GM12878 (cell line): ENCODE data around the gene MAGI2. TPM values are rescaled to one million over a fixed set of nuclear protein-coding genes. Genes with fewer than 3 reads are reported as not detected.

ENCODE experiments used
- BRCA1 ChIP-seq: IDR thresholded peaks from 2 replicates; pipeline ENCODE4 v1.6.1; 2011; ENCODE audit warnings: low read depth, low read length, improper control_type of control experiment
- FOXM1 ChIP-seq: IDR thresholded peaks from 2 replicates; pipeline ENCODE4 v1.6.1; 2012; ENCODE audit warnings: low read depth, mild to moderate bottlenecking, inconsistent platforms, low read length, moderate library complexity
- HCFC1 ChIP-seq: fragments of 150-350 bp; IDR thresholded peaks from 2 replicates; pipeline ENCODE4 v1.6.1; 2014; ENCODE audit warnings: low read length
- HSF1 ChIP-seq: fragments of 150-350 bp; IDR thresholded peaks from 2 replicates; pipeline ENCODE4 v1.6.1; 2014; ENCODE audit warnings: mild to moderate bottlenecking, low read depth, low read length
- IRF5 ChIP-seq: fragments of 450-650 bp; IDR thresholded peaks from 2 replicates; pipeline ENCODE4 v1.6.1; 2017; ENCODE audit warnings: borderline replicate concordance
- KDM1A ChIP-seq: fragments of 200-600 bp; sonication (generic); IDR thresholded peaks from 2 replicates; pipeline ENCODE4 v1.6.1; 2016; ENCODE audit warnings: borderline replicate concordance
- NFIC ChIP-seq: IDR thresholded peaks from 2 replicates; pipeline ENCODE4 v1.6.1; 2012; ENCODE audit warnings: low read depth, mild to moderate bottlenecking, inconsistent platforms, low read length, moderate library complexity
- SIN3A ChIP-seq: IDR thresholded peaks from 2 replicates; pipeline ENCODE4 v1.6.1; 2012; ENCODE audit warnings: low read depth, low read length, improper control_type of control experiment
- SMAD5 ChIP-seq: IDR thresholded peaks from 2 replicates; pipeline ENCODE4 v1.6.1; 2016; ENCODE audit warnings: antibody characterized with exemption, low read depth
- TCF7 ChIP-seq: IDR thresholded peaks from 2 replicates; pipeline ENCODE4 v1.6.1; 2014; ENCODE audit warnings: antibody characterized with exemption, borderline replicate concordance
- ZBED1 ChIP-seq: IDR thresholded peaks from 2 replicates; pipeline ENCODE4 v1.6.1; 2016; ENCODE audit warnings: borderline replicate concordance
- ZBTB40 ChIP-seq: fragments of 450-650 bp; IDR thresholded peaks from 2 replicates; pipeline ENCODE4 v1.6.1; 2016; ENCODE audit warnings: mild to moderate bottlenecking, moderate library complexity, borderline replicate concordance
- polyA plus RNA-seq, 11 experiments: library from polyadenylated mRNA; depleted of rRNA in 4 of 11; unstranded in 6 of 11; stranded (reverse) in 5 of 11; fragments of >200 nt; fragmentation: Nextera tagmentation in 4 of 11; fragmentation: Illumina TruSeq in 1 of 11; extraction: Ambion mirVana in 4 of 11; extraction: Trizol in 1 of 11; gene quantifications; 1 replicate in 1 of 11; 2 replicates in 10 of 11; pipeline versions ENCODE4 v1.2.1 to v1.2.3, GENCODE V29; 2011 to 2016; ENCODE audit warnings: inconsistent platforms in 2 of 11, missing spikeins in 2 of 11, low read depth in 1 of 11
- total RNA-seq, 4 experiments: library from RNA; depleted of rRNA in 3 of 4; stranded (reverse); fragments of >200 nt in 3 of 4; fragmentation: Illumina TruSeq in 1 of 4; extraction: Trizol in 1 of 4; gene quantifications; 2 replicates each; pipeline versions ENCODE4 v1.2.1 to v1.2.3, GENCODE V29; 2013 to 2021

Gene MAGI2
- total and polyA plus RNA-seq, 10 of the 15 experiments (the other 5 are each of a cell fraction or from before 2014, with no cell fraction given) = 0.01 to 0.31 (median 0.05) TPM; not detected in 2

GRCh38 chr7:78220754-78221153, 1232.7 kb downstream of the MAGI2 start (continued):
- TF ChIP-seq HSF1 (no peak), IRF5 (no peak), ZBTB40 (no peak), HCFC1 (no peak), TCF7 (no peak), FOXM1 (no peak), SMAD5 (no peak), ZBED1 (no peak), NFIC (no peak), KDM1A (no peak), SIN3A (no peak), BRCA1 (no peak)
